Muscle layer of duodenum (tissue), 2 donors: Measurements from ENCODE around the gene HLA-DQB1.
"Not testable (repeated sequence)": the region's sequence is repeated elsewhere in the genome, so short reads cannot be mapped to it uniquely, and the experiment has no call there.

Experiments
- H3K27ac ChIP-seq: one replicate; pipeline ENCODE4 v1.7.0; 2013; ENCODE audit warnings: mild to moderate bottlenecking, low read length
- H3K27me3 ChIP-seq: one replicate; pipeline ENCODE4 v1.7.0; 2013; ENCODE audit warnings: low read depth, mild to moderate bottlenecking, control low read depth, low read length
- H3K36me3 ChIP-seq, 2 donors: one replicate each; pipeline ENCODE4 v1.7.0; 2013; ENCODE audit warnings: low read length in 2 of 2, control low read depth in 1 of 2, mild to moderate bottlenecking in 1 of 2; ENCODE audit not compliant: insufficient read depth in 2 of 2, control insufficient read depth in 1 of 2
- H3K4me1 ChIP-seq, 2 donors: one replicate each; pipeline ENCODE4 v1.7.0; 2013; ENCODE audit warnings: low read length in 2 of 2, mild to moderate bottlenecking in 2 of 2, control low read depth in 1 of 2, moderate library complexity in 1 of 2; ENCODE audit not compliant: insufficient read depth in 2 of 2, control insufficient read depth in 1 of 2
- H3K4me3 ChIP-seq, 2 donors: one replicate each; pipeline ENCODE4 v1.7.0; 2013; ENCODE audit warnings: low read length in 2 of 2, low read depth in 1 of 2, mild to moderate bottlenecking in 1 of 2
- H3K9me3 ChIP-seq, 2 donors: one replicate each; pipeline ENCODE4 v1.7.0; 2013; ENCODE audit warnings: low read length in 2 of 2, control low read depth in 1 of 2, mild to moderate bottlenecking in 1 of 2; ENCODE audit not compliant: control insufficient read depth in 1 of 2
- donor health status: healthy.

Gene HLA-DQB1

DNA sequence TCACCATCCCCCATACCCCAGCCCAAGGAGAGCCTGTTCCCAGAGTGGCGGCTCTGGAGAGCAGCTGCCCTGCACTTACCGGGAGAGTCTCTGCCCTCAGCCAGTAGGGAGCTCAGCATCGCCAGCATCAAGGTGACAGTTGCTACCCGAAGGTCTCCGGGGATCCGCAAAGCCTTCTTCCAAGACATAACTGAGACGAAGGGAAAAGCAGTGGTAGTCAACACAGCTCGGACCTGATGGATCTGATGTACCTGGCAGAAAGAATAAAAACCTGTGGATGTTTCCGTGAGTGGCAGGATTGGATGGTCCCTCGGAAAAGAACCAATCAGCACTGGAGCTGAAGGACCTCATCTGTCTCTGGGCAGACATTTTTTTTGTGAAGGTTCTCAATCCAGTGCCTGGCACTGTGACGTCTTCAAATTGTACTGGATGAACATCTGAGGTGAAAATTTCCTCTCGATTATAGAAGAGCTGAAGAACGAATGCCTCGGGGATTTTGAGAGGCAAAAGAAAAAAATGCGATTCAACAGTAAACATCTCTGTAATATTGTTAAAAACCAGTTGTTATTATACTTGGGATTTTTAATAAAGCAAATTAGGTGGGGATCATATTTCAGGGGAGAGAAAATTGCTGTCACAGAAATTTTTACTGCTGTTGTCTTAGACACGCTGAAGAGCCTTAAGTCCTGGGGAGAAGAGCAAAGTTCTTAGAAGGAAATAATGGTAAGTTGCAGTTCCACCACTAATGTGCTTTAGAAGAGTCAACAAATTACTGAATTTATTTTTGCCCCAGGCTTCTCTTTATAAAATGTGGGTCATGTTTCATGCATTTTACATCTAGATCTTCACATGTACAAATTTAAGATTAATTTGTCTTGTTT, at the start of gene HLA-DQB1:
HLA-DQB1 (minus strand) TSS at position 238 of the 881 bp plus-strand sequence; CDS start at position 188, 50 bp downstream.
- Histone ChIP-seq H3K27ac (peak within 1 kb of the TSS; percentile 95), H3K9me3 (no peaks in the 10 kb centered on the region), H3K4me1 (no peaks in the 10 kb centered on the region), H3K36me3 (peaks cover 0 to 1% of the 10 kb centered on the region in 2 donors), H3K27me3 (peaks cover 3% of the 10 kb centered on the region), H3K4me3 (peak within 1 kb of the TSS; percentile 28 to 71)

DNA sequence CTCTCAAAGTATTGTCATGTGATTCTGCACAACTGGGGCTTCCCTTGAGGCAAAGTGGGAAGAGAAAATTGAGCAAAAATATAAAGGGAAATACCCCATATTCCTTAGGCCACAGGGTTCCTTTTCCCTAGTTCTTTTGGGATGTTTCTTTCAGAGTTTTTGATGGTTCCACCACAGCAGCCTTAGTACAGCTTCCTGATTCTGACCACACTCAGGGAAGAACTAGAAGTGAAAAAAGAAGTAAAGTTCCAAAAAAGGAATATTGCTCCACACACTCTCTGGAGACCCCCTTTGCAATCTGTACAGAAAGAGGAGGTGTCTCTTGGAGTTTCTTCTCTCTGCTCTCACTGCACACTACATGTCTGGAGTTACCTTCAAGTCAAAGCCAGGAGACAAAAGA, 46.8 kb upstream of the HLA-DQB1 start:
- H3K27ac ChIP-seq: no peak overlapping the region
- H3K36me3 ChIP-seq: no peaks in the 10 kb centered on the region
- H3K9me3 ChIP-seq: no peaks in the 10 kb centered on the region
- no peaks in the 10 kb centered on the region for H3K4me1 ChIP-seq
- no peaks in the 10 kb centered on the region for H3K27me3 ChIP-seq
- no peak overlapping the region for H3K4me3 ChIP-seq

DNA sequence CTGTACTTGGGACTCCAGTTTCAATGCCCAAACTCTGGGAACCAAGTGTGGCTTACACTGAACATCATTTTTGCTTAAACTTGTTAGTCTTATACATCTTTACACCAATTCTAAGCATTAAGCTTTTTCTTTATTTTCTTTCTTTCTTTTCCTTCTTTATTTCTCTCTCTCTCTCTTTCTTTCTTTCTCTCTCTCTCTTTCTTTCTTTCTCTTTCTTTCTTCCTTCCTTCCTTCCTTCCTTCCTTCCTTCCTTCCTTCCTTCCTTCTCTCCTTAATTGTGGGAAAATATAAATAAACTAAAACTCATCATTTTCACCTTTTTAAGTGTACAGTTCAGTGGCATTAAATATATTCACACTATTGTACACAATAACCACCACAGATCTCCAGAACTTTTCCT, 43.2 kb upstream of the HLA-DQB1 start:
- Histone ChIP-seq H3K27ac (no peak overlapping the region), H3K9me3 (no peaks in the 10 kb centered on the region)

GRCh38 chr6:32705164-32705563, 38.7 kb upstream of the HLA-DQB1 start:
- H3K27me3 ChIP-seq, H3K4me1 ChIP-seq, H3K9me3 ChIP-seq, H3K36me3 ChIP-seq, H3K27ac ChIP-seq, H3K4me3 ChIP-seq: not testable (repeated sequence)

More for the DNA sequence above, 43.2 kb upstream of the HLA-DQB1 start:
- Histone ChIP-seq H3K27me3 (no peaks in the 10 kb centered on the region), H3K4me1 (no peaks in the 10 kb centered on the region), H3K4me3 (no peak overlapping the region), H3K36me3 (no peaks in the 10 kb centered on the region)

DNA sequence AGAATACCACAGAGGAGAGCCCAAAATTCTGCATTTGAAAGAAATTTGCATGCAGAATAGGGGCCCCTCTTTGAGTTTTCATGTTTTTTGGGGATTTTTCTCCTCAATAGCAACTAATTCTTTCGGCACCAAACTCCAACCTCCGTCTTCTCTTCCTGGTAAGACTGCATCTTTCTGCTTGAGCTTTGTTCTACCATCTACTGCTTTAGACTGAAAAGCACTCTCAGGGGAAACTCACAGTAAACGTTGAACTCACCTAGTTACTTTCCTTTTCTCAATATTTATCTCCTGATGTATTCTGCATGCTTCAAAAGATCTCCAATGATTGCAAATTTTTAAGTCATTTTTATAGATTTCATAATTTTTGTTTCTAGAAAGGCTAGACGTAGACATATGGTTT, 36.9 kb upstream of the HLA-DQB1 start:
- no peak overlapping the region for H3K27ac ChIP-seq
- H3K4me1 ChIP-seq: no peaks in the 10 kb centered on the region
- H3K36me3 ChIP-seq: no peaks in the 10 kb centered on the region

DNA sequence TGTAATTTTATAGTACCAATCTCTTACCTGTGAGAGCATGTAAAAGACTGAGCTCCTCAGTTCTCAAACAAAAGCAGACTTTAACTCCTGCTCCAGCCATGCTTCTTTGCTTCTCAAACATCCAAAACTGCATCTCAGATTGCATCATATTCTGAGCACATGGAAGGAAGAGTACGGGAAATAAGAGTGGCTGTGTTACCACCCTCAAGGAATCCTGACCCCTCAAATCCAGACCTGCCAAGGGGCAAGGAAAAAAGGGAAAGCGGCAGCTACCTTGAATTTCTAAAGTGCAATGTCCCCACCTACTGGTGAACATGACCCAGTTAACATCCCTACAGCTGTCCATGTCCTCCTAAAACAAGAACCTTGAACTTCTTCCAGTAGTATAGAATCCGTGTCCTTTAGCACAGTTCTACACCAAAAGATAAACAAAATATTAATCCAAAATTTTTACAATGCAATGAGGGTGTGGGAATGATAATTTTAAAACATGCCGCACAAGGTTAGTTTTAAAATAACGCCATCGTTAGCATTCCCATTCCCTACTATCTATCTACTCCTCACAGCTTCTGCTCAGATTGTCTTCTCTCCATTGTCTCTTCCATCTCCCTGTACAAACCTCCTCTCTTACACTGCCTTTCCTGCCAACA, 34.1 kb upstream of the HLA-DQB1 start:
- H3K27me3 ChIP-seq: no peaks in the 10 kb centered on the region
- H3K4me1 ChIP-seq: no peaks in the 10 kb centered on the region
- H3K36me3 ChIP-seq: no peaks in the 10 kb centered on the region
- no peak overlapping the region for H3K27ac ChIP-seq
- no peaks in the 10 kb centered on the region for H3K9me3 ChIP-seq
- no peak overlapping the region for H3K4me3 ChIP-seq

More for the DNA sequence above, 36.9 kb upstream of the HLA-DQB1 start:
- H3K4me3 ChIP-seq: no peak overlapping the region
- H3K27me3 ChIP-seq: no peaks in the 10 kb centered on the region
- H3K9me3 ChIP-seq: no peaks in the 10 kb centered on the region

GRCh38 chr6:32697031-32697430, 30.6 kb upstream of the HLA-DQB1 start:
- Histone ChIP-seq H3K27ac (no peak overlapping the region), H3K36me3 (no peaks in the 10 kb centered on the region), H3K27me3 (no peaks in the 10 kb centered on the region), H3K9me3 (no peaks in the 10 kb centered on the region), H3K4me3 (no peak overlapping the region), H3K4me1 (no peaks in the 10 kb centered on the region)

DNA sequence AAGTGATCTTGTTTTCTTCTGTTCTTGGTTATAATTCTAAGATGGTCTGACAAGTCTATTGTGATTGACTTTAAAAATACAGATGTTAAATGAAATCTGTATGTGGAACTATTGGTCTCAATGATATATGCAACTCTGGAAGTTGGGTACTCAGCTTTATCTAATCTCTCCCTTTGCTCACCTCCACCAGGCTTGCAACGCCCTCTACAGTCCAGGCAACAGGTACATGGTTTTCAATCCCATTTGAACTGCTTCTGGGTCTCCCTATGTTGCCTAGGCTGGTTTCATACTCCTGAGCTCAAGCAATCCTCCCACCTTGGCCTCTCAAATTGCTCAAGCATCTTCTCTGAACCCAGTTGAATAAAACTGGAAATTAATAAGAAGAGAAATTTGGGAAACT, 25.6 kb upstream of the HLA-DQB1 start:
- H3K27me3 ChIP-seq: no peaks in the 10 kb centered on the region
- no peak overlapping the region for H3K27ac ChIP-seq
- H3K36me3 ChIP-seq: no peaks in the 10 kb centered on the region
- no peak overlapping the region for H3K4me3 ChIP-seq
- H3K9me3 ChIP-seq: no peaks in the 10 kb centered on the region
- H3K4me1 ChIP-seq: no peaks in the 10 kb centered on the region

GRCh38 chr6:32689531-32690501, 23.4 kb upstream of the HLA-DQB1 start:
- Histone ChIP-seq H3K27me3 (no peaks in the 10 kb centered on the region), H3K9me3 (no peaks in the 10 kb centered on the region), H3K4me1 (no peaks in the 10 kb centered on the region), H3K4me3 (no peak overlapping the region), H3K36me3 (no peaks in the 10 kb centered on the region), H3K27ac (no peak overlapping the region)

DNA sequence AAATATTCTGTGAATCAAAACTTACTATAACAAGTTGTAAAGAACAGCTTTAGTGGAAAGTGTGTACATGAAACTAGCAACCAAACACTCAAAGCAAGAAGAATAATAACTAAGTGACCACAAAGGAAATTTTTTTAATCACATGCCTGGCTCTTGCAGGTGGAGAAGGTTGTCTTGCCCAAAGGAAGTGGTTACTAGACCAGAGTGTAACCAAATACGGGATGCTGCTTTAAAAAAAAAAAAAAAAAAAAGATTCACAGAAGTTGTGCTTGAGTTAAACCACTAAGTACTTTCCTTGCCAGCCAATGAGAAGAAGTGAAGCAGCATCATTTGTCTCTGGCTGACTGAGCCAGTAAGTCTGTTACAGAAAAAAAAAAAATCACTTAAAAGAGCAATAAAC, 19.1 kb upstream of the HLA-DQB1 start:
- H3K27ac ChIP-seq: no peak overlapping the region
- H3K27me3 ChIP-seq: no peaks in the 10 kb centered on the region
- H3K4me3 ChIP-seq: no peak overlapping the region
- H3K4me1 ChIP-seq: no peaks in the 10 kb centered on the region
- H3K36me3 ChIP-seq: no peaks in the 10 kb centered on the region
- H3K9me3 ChIP-seq: no peaks in the 10 kb centered on the region

DNA sequence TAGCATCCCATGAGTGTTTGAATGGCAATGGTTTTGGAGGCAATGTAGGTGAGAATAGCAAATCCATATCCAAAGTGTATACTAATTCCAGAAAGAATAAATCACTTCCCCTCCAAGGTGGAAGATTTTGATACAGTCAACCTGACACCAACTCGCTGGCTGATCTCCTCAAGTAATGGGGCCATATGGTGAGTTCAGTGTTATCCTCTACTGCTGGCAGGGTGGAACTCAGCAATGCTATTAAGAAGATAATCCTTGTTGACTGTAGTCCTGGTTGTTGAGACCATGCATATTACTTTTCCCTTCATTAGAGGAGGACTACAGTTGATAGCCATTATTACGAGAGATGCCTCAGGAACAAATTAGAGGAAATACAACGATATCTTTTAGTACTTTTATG, 17.8 kb upstream of the HLA-DQB1 start:
- Histone ChIP-seq H3K9me3 (no peaks in the 10 kb centered on the region), H3K27ac (no peak overlapping the region), H3K36me3 (no peaks in the 10 kb centered on the region), H3K4me3 (no peak overlapping the region), H3K27me3 (no peaks in the 10 kb centered on the region), H3K4me1 (no peaks in the 10 kb centered on the region)
